ENCODE measurements around the gene SLC2A3.
"Not testable (repeated sequence)": the region's sequence is repeated elsewhere in the genome, so short reads cannot be mapped to it uniquely, and the experiment has no call there.

- TF ChIP-seq, protein P1, sequence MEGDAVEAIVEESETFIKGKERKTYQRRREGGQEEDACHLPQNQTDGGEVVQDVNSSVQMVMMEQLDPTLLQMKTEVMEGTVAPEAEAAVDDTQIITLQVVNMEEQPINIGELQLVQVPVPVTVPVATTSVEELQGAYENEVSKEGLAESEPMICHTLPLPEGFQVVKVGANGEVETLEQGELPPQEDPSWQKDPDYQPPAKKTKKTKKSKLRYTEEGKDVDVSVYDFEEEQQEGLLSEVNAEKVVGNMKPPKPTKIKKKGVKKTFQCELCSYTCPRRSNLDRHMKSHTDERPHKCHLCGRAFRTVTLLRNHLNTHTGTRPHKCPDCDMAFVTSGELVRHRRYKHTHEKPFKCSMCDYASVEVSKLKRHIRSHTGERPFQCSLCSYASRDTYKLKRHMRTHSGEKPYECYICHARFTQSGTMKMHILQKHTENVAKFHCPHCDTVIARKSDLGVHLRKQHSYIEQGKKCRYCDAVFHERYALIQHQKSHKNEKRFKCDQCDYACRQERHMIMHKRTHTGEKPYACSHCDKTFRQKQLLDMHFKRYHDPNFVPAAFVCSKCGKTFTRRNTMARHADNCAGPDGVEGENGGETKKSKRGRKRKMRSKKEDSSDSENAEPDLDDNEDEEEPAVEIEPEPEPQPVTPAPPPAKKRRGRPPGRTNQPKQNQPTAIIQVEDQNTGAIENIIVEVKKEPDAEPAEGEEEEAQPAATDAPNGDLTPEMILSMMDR (IDR thresholded peaks at IDR 0.05; ENCODE audit: low read depth, low read length, missing input control) = not testable (repeated sequence)
- TF ChIP-seq FOXA1 (IDR thresholded peaks at IDR 0.05); YY1 (IDR thresholded peaks at IDR 0.05); JUND (IDR thresholded peaks at IDR 0.05); MAX (IDR thresholded peaks at IDR 0.05); EGR1 (IDR thresholded peaks at IDR 0.05; ENCODE audit: low read depth in 2 of 2); ATF3 (IDR thresholded peaks at IDR 0.05); SP1 (IDR thresholded peaks at IDR 0.05); TAF1 (conservative IDR thresholded peaks at IDR 0.05); RAD21 (IDR thresholded peaks at IDR 0.05): not testable (repeated sequence)
Measured at GRCh38 chr12:7972269-7972668, 36.3 kb upstream of the SLC2A3 start.

Measured in liver (tissue), 3 donors.